ENCODE results near the gene RIOX2.
A peak's percentile ranks its signal among the peaks of the same experiment; 100 is the strongest.
"Not testable (repeated sequence)": the region's sequence is repeated elsewhere in the genome, so short reads cannot be mapped to it uniquely, and the experiment has no call there.

The RIOX2 gene

DNA sequence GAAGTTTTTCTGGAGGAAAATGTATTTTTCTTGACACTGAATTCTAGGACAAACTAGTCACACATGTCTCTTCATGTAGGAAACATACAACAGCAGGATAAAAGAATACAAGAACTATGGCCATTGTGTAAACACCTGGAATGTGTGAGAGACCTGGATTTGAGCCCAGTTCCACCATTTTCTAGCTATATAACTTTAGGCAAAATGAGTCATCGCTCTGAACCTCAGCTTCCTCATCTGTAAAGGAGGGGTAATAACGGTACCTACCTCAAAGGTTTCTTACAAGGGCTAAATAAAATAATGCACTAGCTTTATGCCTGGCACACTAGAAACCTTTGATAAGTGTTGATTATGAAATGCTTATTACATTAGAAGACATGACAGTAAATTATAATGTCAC, 57.8 kb downstream of the RIOX2 start:
- peak; percentile 46 for DNase-seq (ENCODE audit: low spot score)
- no peak for FAIRE-seq

GRCh38 chr3:97911459-97911858, 60.8 kb downstream of the RIOX2 start:
- no peak for FAIRE-seq
- no peak for DNase-seq (ENCODE audit: low spot score)

GRCh38 chr3:97910931-97911351, 61.3 kb downstream of the RIOX2 start:
- DNase-seq (ENCODE audit: low spot score), result no peak
- no peak for FAIRE-seq

GRCh38 chr3:97910236-97910831, 61.9 kb downstream of the RIOX2 start:
- not testable (repeated sequence) for DNase-seq (ENCODE audit: low spot score); FAIRE-seq

- FAIRE-seq; DNase-seq (ENCODE audit: low spot score): not testable (repeated sequence)
These were observed 62.4 kb downstream of the RIOX2 start for GRCh38 chr3:97909830-97910229.

GRCh38 chr3:97901313-97902248, 70.7 kb downstream of the RIOX2 start:
- FAIRE-seq (no peak), DNase-seq (ENCODE audit: low spot score) (no peak)

- no peak for DNase-seq (ENCODE audit: low spot score)
- FAIRE-seq, result no peak
These were observed 72.9 kb downstream of the RIOX2 start for GRCh38 chr3:97899331-97899730.

DNA sequence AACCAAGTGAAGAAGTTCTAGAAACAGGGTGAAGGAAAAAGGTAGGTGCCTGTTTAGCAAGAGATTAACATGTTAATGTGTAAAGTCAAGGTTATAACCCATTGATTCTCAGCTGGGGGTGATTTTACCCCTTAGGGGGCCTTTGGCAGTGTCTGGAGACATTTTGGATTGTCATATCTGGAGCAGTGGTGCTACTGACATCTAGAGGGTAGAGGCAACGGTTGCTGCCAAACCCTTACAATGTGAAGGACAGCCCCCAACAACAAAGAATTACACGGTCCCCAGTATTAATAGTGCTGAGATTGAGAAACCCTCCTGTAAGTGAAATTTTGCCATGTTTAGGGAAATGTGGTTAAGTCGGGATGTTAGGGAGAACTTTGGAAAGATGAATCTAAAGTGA, 75.7 kb downstream of the RIOX2 start:
- DNase-seq (ENCODE audit: low spot score) (no peak), FAIRE-seq (no peak)

DNA sequence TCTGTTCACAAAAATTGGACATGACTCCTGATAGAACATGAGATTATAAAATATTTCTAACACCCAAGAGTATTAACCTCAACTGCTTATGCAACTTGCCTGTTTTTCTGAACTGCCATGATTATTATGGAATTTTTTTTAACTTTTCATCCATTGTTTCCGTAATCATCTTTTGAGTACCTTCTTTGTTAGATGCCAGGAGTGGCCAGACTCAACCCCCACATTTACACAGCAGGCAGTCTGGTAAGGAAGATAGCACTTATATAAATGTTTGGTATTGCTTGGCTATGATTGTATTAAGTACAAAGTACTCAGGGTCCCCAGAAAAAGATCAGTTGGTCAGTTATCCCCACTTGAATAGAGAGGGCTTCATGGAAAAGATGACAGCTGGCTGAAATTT, 76.1 kb downstream of the RIOX2 start:
- no peak for DNase-seq (ENCODE audit: low spot score)
- FAIRE-seq, result no peak

DNA sequence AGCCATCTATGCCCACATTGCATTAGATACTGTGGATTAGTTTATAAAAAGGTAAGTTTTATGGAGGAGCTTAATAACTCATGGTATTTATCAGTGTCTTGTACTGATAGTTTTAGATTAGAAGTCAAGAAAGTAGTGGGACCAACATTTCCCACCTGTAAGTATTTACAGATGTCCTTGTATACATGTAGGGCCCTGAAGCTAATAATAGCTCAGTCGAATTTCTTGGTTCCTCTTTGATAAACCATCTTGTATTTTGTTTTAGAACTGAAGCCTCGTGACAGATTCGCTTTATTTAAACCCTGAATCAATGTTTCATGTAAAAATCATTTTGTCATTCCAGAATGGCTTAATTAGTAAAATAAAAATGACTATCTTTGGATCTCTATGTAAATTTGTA, 77.0 kb downstream of the RIOX2 start:
- no peak for FAIRE-seq
- DNase-seq (ENCODE audit: low spot score), result no peak

DNA sequence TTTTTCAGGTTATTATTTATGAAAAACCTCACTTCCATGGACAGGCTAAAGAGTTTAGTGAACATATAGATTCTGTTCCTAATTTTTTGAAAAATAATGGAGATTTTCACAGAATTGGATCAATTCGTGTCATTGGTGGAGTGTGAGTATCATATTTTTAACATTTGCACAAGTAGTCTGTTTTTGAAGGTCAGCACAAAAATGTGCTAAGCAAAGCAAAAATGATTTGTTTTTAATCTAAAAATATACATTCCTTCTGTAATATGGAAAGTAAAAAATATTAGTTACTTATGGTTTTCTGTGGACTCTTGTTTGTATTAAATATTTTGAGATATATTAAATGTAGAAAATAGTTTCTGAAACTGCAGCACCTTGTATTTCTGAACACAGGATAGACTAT, 79.4 kb downstream of the RIOX2 start:
- FAIRE-seq, result no peak
- DNase-seq (ENCODE audit: low spot score), result no peak

Measured in urothelium cell line (cell line).